ENCODE measurements around the gene ADAM19.

Gene ADAM19

GRCh38 chr5:157596487-157596886, 20.9 kb upstream of the ADAM19 start:
- DNase-seq, result peak; percentile 37

DNA sequence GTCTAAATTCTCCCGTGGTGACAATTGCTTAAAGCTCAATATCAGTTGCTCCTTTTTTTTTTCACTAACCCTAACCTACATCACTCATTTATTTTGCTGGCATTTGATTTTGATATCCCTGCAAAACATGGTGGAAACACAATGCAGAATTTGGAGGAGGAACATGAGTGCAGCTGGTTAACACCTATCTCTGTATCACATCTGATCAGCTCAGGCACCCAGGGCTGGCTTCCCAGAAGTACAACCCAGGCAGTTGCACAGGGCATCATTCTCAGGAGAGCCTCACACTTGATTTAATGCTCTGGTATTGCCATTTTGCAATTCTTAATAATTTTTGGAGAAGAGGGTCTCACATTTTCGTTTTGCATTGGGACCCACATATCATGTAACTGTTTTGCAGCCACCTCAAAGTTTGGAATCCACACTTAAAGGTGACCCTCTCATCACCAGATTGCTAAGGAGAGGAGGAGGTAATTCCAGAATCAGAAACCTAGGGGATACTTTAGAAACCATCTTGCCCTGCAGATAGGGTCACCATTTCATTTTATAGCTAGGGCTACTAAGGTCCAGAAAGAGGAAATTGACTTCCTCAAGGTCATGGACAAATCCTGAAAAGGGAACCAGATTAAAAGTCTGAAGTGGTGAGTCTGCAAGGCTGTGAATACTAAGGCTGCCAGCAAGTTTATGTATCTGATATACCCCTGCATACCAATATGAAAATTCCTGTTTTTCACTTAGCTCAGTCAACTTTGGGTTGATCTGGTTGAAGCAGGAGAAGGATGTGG, 19.3 kb upstream of the ADAM19 start:
- DNase-seq, result no peak

DNA sequence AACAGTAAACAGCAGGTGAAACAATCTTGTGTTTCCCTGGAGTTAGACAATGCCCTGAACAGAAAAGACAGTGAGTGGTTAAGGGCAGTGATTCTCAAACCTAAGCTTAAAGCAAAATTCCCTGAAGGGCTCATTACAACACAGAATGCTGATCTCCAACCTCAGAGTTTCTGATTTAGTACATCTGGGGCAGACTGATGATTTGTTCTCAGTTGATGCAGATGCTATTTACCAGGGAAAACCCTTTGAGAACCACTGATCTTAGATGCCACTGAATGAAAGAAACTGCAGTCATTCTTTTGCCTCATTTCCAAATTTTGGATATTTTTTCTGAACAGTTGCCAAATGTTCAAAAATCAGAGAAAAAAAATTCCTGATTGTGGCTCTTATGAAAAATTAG, 18.7 kb upstream of the ADAM19 start:
- no peak for DNase-seq

DNA sequence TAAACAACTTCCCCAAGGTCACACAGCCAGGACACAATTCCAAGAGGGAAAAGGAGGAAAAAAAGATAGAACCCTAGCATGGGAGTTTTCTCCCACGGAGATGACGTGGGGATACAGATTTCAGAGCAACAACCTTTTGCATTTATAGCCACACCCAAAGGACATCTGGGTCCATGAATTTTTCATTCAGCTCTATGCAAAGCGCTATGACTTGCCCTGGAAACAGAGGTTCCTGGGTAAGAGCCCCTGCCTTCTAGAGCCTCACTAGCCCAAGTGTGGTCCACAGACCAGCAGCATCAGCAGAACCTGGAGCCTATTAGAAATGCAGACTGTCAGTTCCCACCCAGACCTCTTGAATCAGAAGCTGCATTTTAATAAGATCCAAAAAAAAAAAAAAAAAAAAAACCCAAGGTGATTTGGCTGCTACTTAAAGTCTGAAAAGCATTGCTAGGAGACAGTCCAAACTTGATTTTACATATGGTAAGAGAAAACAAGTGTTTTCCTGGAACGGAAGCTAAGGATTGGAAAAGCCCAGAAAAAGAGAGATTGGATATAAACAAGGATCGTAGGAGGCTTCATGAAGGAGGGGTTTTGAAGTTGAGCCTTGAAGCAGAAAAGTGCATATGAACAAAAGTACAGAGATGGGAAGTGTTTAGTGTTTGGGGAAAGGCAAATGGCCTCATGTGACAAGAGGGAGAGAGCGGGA, 17.6 kb upstream of the ADAM19 start:
- no peak for DNase-seq

DNA sequence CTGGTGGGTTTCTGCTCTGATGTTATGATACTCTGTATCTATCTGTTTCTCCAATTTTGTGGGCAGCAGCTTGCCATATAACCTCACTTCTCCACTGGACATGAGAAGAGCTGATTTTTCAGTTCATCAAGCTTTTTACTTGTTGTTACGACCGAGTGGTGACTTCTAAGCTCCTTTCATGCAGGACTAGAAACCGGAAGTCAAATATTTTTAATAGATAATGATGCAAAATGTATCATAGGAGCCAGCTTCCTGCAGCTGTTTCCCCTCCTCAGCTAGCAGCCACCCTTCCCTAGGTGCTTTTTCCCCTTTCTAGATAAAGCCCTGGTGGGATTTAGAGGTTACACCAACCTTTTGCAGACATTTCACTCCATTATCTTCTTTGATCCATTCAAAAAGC, 17.0 kb upstream of the ADAM19 start:
- DNase-seq, result no peak

GRCh38 chr5:157590478-157590877, 14.9 kb upstream of the ADAM19 start:
- no peak for DNase-seq

GRCh38 chr5:157584628-157585027, 9.1 kb upstream of the ADAM19 start:
- DNase-seq, result no peak

- no peak for DNase-seq
Measured at GRCh38 chr5:157582731-157583620, 7.4 kb upstream of the ADAM19 start.

- no peak for DNase-seq
Measured at GRCh38 chr5:157581901-157582300, 6.3 kb upstream of the ADAM19 start.

DNA sequence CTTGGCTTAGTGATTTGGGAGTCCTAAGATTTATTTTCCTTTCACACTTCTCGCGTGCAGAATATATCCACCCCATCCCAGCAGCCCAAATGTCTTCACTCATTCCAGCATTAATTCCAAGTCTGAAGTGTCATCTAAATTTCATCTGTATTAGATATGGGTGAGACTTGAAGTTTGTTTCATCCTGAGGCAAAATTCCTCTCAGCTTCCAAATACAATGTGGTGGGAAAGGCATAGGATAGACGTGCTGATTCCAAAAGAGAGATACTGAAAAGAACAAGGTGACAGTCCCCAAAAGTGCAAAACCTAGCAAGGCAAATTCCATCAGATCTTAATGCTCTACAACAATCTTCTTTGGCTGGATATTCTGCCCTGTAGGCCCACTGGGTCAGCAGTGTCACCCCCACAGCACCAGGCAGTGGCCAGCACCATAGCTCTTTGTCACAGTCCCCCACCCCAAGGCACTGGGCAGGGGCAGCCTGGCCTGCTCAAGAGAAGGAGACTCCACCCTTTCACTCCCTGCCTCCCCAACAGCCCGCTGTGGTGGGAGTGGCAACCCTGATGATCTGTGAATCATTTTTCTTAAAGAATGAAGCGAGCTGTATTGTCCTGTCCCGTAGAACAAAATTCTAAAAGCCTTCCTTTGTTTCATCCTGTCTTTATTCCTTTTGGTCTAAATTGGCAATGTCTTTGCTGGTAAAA, 2.7 kb upstream of the ADAM19 start:
- no peak for DNase-seq

- DNase-seq, result no peak
Measured at GRCh38 chr5:157576678-157577077, 1.1 kb upstream of the ADAM19 start.

DNA sequence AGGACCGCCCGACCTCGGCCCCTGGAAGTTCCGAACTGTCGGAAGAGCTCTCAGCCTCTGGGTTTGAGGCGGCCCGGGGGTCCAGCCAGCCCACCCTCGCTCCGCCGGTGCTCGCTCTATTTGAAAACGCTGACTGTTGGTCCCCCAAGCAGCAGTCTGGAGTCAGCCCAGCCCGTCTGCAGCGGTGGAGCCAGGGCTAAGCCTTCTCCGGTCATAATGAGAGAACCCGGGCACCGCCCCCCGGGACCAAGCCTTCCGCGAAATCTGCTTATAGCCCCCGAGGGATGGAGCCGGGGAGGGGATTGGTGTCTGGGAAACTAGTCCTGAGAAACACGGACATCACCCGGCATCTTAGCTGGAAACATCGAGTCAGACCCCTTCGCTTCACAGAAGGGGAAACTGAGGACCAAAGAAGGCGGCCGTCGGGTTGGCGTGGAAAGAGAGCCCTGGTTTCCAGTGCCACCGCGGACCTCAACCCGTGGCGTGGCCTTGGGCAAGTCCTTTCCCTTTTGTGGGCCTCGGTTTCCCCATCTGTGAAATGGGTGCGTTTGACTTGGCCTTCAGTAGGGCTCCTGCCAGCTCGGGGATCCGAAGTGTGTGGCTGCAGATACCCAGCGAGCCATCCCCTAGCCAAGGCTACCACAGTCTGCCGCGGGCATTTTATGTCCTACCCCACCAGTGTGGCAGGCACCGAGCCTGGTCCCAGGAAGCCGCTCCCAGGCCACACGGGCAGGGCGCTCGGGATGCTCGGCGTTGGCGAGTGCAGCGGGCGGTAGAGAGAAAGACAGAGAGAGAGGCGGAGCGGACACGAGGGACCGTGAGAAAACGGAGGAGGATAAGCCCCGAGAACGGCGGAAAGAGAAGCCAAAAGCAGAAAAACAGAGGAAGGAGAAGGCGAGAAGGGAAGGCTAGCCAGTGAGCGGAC, 857 bp downstream of the ADAM19 start:
- no peak for DNase-seq

DNA sequence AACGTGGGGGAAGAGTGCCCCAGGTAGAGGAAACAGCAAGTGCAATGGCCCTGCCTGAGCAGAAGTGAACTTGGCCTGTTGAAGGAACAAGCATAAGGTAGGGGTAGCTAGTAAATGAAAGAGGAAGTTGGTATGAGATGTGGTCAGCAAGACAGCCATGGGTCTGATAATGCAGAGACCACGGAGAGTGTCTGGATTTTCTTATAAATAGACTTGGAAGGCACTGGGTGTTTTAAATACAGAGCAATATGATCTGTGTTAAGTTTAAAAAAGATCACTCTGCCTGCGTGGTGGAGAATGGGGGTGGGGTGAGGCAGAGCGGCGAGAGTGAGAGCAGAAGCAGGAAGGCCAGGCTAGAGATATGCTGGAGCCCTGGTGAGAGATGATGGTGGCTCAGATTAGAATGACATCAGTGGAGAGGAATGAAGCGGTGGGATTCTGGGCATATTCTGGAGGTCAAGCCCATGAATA, 4.2 kb downstream of the ADAM19 start:
- peak; percentile 32 for DNase-seq

GRCh38 chr5:157570531-157571200, 4.9 kb downstream of the ADAM19 start:
- DNase-seq, result no peak

DNA sequence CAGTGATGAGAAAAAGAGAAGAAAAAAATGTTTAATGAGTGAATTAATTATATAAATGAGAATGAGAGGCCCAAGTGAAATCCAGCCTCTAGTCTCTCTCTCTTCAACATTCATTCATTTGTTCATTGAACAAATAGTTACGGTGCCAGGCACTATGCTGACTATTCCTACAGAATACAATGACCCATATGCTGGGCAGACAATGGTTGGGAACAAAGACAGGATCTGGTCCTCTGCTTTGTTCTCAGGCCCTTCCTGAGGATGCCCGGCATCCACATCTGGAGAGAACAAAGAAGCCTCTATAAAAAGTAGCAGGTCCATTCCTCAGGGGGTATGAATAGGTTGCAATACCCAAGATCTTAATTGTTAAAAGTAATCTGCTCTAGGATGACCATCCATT, 6.9 kb downstream of the ADAM19 start:
- no peak for DNase-seq

- no peak for DNase-seq
Measured at GRCh38 chr5:157568222-157568621, 7.4 kb downstream of the ADAM19 start.

GRCh38 chr5:157566902-157567489, 8.6 kb downstream of the ADAM19 start:
- no peak for DNase-seq

GRCh38 chr5:157563929-157564716, 11.5 kb downstream of the ADAM19 start:
- DNase-seq, result no peak

DNA sequence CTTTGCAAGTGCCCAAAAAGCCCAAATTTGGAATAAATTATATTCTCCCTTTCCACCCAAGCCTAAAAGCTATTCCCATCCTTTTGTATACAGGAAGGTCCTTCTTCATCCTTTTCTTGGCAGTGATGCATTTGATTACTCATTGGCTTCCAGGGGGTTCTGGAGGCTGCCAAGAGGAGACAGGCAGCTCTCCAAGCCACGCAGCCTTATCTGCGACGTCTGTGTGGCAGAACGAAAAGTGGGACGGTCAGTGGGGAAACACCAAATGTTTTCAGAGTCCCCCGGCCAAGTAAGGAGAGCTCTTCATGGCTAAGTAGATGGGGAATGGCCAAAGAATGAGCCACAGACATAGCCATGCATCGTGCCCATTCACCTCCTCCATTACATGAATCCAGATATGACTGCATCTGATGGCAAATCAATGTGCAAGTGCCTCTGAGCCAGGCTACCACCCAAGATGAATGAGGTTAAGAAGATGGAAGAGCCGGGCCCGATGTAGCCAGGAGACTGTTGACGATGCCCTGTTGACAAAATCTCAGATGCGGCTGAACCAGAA, 12.1 kb downstream of the ADAM19 start:
- DNase-seq, result no peak

Data from CD4-positive, alpha-beta T cell treated with Interleukin-12 subunit alpha and Interleukin-12 subunit beta, for 1 hour (primary cell).